ENCODE results near the gene NXPE1. TPM values are rescaled to one million over a fixed set of nuclear protein-coding genes. Genes with fewer than 3 reads are reported as not detected.

NXPE1 gene
- total and polyA plus RNA-seq, 9 of the 15 experiments (the other 6 are each of a cell fraction or from before 2014, with no cell fraction given) = not detected

- Histone ChIP-seq H3K4me3 (no peak overlapping the region), H3K36me3 (ENCODE audit: control insufficient read depth, insufficient read depth, low read length) (no peaks in the 10 kb centered on the region), H3K9ac (ENCODE audit: insufficient read depth in 1 of 2, low read depth in 2 of 2, low read length in 2 of 2) (no peak overlapping the region), H3K4me1 (replicated peaks in 1 of 2; ENCODE audit: control insufficient read depth in 2 of 2, insufficient read depth in 2 of 2, low read length in 2 of 2) (no peaks in the 10 kb centered on the region), H3K9me1 (ENCODE audit: control insufficient read depth, insufficient read depth, low read length) (no peaks in the 10 kb centered on the region), H3K27me3 (ENCODE audit: control insufficient read depth in 2 of 2, insufficient read depth in 2 of 2, low read length in 2 of 2) (no peaks in the 10 kb centered on the region), H3K27ac (ENCODE audit: extremely low read depth, low read depth, low read length) (no peak overlapping the region), H3K9me3 (replicated peaks; ENCODE audit: control insufficient read depth, insufficient read depth, low read depth, low read length) (no peaks in the 10 kb centered on the region), H4K20me1 (replicated peaks; ENCODE audit: control insufficient read depth, insufficient read depth, low read length) (no peaks in the 10 kb centered on the region), H3K79me2 (ENCODE audit: control insufficient read depth, insufficient read depth, low read length) (no peaks in the 10 kb centered on the region), H2AFZ (ENCODE audit: low read depth, low read length) (no peak overlapping the region), H3K4me2 (ENCODE audit: insufficient read depth, low read length) (no peak overlapping the region)
- ChIA-PET CTCF (ENCODE audit: low intra/inter-chr PET ratio) (no interaction called here), POLR2A (no interaction called here)
- DNase-seq (ENCODE audit: extremely low read depth in 1 of 4, low spot score in 3 of 4) (no peak), ATAC-seq (no peak), FAIRE-seq (no peak)
- no peak for TF ChIP-seq CBX2 (IDR thresholded peaks at IDR 0.05; ENCODE audit: insufficient read depth, low read length, poor library complexity, severe bottlenecking)
- no TSS peak for BruUV-seq (replicated peaks)
- WGBS (ENCODE audit: insufficient coverage, low coverage, missing lambda C conversion rate) = 10% methylated on average over 1 of the region's 1 CpG
- in situ Hi-C loops (cut with MboI) (no loop called here), intact Hi-C loops (cut with micrococcal nuclease) (no loop called here)
Observed at GRCh38 chr11:114571712-114572111, 12.0 kb upstream of the NXPE1 start.

DNA sequence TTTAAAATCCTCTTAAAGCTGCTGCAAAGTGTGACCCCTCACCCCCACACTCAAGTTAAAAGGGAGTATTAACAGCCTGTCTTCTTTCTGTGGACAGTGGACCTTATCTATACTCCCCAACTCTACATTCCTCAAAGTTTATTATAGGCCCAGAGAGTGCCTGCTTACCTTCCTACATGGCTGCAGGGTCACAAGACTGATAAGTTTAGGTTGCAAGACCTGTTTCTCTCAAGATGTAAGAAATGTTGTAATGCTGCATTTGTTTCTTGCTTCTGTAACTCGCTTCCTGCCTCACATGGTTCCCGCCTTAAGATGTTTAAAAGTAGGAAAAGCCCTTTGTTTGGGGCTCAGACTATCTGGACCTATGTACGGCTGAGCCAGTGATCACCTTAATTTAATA is 10.1 kb upstream of the NXPE1 start:
- Histone ChIP-seq H2AFZ (ENCODE audit: low read depth, low read length) (peak overlapping the region; percentile 47; the same call in 1 of the 2 replicates), H4K20me1 (replicated peaks; ENCODE audit: control insufficient read depth, insufficient read depth, low read length) (no peaks in the 10 kb centered on the region), H3K9me1 (ENCODE audit: control insufficient read depth, insufficient read depth, low read length) (no peaks in the 10 kb centered on the region), H3K27me3 (ENCODE audit: control insufficient read depth in 2 of 2, insufficient read depth in 2 of 2, low read length in 2 of 2) (no peaks in the 10 kb centered on the region), H3K4me2 (ENCODE audit: insufficient read depth, low read length) (no peak overlapping the region), H3K9ac (ENCODE audit: insufficient read depth in 1 of 2, low read depth in 2 of 2, low read length in 2 of 2) (no peak overlapping the region), H3K4me3 (no peak overlapping the region), H3K36me3 (ENCODE audit: control insufficient read depth, insufficient read depth, low read length) (no peaks in the 10 kb centered on the region), H3K79me2 (ENCODE audit: control insufficient read depth, insufficient read depth, low read length) (no peaks in the 10 kb centered on the region), H3K9me3 (replicated peaks; ENCODE audit: control insufficient read depth, insufficient read depth, low read depth, low read length) (no peaks in the 10 kb centered on the region), H3K4me1 (replicated peaks in 1 of 2; ENCODE audit: control insufficient read depth in 2 of 2, insufficient read depth in 2 of 2, low read length in 2 of 2) (no peaks in the 10 kb centered on the region), H3K27ac (ENCODE audit: extremely low read depth, low read depth, low read length) (no peak overlapping the region)
- ATAC-seq = no peak
- in situ Hi-C loops (cut with MboI) = no loop called here
- ChIA-PET POLR2A (no interaction called here), CTCF (ENCODE audit: low intra/inter-chr PET ratio) (no interaction called here)
- no TSS peak for BruUV-seq (replicated peaks)
- intact Hi-C loops (cut with micrococcal nuclease) = no loop called here
- peak in 2 of 4 experiments; percentile 18 to 32 for DNase-seq (ENCODE audit: extremely low read depth in 1 of 4, low spot score in 3 of 4)
- 9% methylated on average over 3 of the region's 3 CpGs for WGBS (ENCODE audit: insufficient coverage, low coverage, missing lambda C conversion rate)
- no peak for FAIRE-seq
- TF ChIP-seq CBFA2T2 (conservative IDR thresholded peaks at IDR 0.05) (peak; percentile 33), POLR2AphosphoS5 (IDR thresholded peaks at IDR 0.05; ENCODE audit: control insufficient read depth, insufficient read depth, low read depth, low read length) (no peak), EHMT2 (IDR thresholded peaks at IDR 0.05) (no peak), POLR2A (conservative IDR thresholded peaks at IDR 0.05) (no peak), ARID1B (IDR thresholded peaks at IDR 0.05) (no peak), MIER1 (IDR thresholded peaks at IDR 0.05; ENCODE audit: low read depth) (no peak), FIP1L1 (IDR thresholded peaks at IDR 0.05; ENCODE audit: low read depth, low read length, poor library complexity, severe bottlenecking) (no peak), RBM25 (IDR thresholded peaks at IDR 0.05; ENCODE audit: low read depth, low read length, severe bottlenecking) (no peak), TEAD4 (IDR thresholded peaks at IDR 0.05; ENCODE audit: low read length) (peak; percentile 21; the same call in 1 of the 2 replicates), TEAD4 (CRISPR knock-in tag; IDR thresholded peaks at IDR 0.05; ENCODE audit: borderline replicate concordance) (no peak), TAL1 (IDR thresholded peaks at IDR 0.05) (peak; percentile 47; the same call in 1 of the 2 replicates), TCF3 (CRISPR knock-in tag; IDR thresholded peaks at IDR 0.05) (peak; percentile 48; the same call in 1 of the 2 replicates), RBM22 (IDR thresholded peaks at IDR 0.05; ENCODE audit: low read depth, low read length, poor library complexity, severe bottlenecking) (no peak)
- TF ChIP-seq, protein P1, sequence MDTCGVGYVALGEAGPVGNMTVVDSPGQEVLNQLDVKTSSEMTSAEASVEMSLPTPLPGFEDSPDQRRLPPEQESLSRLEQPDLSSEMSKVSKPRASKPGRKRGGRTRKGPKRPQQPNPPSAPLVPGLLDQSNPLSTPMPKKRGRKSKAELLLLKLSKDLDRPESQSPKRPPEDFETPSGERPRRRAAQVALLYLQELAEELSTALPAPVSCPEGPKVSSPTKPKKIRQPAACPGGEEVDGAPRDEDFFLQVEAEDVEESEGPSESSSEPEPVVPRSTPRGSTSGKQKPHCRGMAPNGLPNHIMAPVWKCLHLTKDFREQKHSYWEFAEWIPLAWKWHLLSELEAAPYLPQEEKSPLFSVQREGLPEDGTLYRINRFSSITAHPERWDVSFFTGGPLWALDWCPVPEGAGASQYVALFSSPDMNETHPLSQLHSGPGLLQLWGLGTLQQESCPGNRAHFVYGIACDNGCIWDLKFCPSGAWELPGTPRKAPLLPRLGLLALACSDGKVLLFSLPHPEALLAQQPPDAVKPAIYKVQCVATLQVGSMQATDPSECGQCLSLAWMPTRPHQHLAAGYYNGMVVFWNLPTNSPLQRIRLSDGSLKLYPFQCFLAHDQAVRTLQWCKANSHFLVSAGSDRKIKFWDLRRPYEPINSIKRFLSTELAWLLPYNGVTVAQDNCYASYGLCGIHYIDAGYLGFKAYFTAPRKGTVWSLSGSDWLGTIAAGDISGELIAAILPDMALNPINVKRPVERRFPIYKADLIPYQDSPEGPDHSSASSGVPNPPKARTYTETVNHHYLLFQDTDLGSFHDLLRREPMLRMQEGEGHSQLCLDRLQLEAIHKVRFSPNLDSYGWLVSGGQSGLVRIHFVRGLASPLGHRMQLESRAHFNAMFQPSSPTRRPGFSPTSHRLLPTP (IDR thresholded peaks at IDR 0.05; ENCODE audit: borderline replicate concordance, extremely low read depth, insufficient read length) = no peak

All from K562 (cell line).